Measurements from ENCODE around the gene LYPD8. TPM values are rescaled to one million over a fixed set of nuclear protein-coding genes. Genes with fewer than 3 reads are reported as not detected.
A peak's percentile ranks its signal among the peaks of the same experiment; 100 is the strongest.

The LYPD8 gene
- total and polyA plus RNA-seq, 12 donors = not detected

DNA sequence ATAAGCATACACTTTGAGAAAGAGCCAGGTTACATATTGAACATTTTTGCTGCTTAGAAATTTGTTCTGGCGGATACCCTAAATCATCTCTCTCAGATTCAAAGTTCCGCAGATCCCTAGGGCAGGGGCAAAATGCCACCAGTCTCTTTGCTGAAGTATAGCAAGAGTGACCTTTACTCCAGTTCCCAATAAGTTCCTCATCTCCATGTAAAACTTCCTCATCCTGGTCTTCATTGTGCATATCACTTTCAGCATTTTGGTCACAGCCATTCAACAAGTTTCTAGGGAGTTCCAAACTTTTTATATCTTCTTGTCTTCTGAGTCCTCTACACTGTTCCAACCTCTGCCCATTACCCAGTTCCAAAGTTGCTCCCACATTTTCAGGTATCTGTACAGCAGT, 23.3 kb upstream of the LYPD8 start:
- WGBS, 2 donors = 85 to 89% methylated on average over 2 of the region's 2 CpGs
- H3K27me3 ChIP-seq = peaks cover 0 to 15% (median 3%) of the 10 kb centered on the region in 7 donors
- H3K4me3 ChIP-seq = no peak overlapping the region
- intact Hi-C loops (cut with DNase I) = no loop called here
- ATAC-seq (no peak), DNase-seq (no peak)
- H3K36me3 ChIP-seq = no peaks in the 10 kb centered on the region
- TF ChIP-seq, protein P1, sequence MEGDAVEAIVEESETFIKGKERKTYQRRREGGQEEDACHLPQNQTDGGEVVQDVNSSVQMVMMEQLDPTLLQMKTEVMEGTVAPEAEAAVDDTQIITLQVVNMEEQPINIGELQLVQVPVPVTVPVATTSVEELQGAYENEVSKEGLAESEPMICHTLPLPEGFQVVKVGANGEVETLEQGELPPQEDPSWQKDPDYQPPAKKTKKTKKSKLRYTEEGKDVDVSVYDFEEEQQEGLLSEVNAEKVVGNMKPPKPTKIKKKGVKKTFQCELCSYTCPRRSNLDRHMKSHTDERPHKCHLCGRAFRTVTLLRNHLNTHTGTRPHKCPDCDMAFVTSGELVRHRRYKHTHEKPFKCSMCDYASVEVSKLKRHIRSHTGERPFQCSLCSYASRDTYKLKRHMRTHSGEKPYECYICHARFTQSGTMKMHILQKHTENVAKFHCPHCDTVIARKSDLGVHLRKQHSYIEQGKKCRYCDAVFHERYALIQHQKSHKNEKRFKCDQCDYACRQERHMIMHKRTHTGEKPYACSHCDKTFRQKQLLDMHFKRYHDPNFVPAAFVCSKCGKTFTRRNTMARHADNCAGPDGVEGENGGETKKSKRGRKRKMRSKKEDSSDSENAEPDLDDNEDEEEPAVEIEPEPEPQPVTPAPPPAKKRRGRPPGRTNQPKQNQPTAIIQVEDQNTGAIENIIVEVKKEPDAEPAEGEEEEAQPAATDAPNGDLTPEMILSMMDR (IDR thresholded peaks at IDR 0.05) = no peak
- H3K9me3 ChIP-seq = peaks cover 0 to 20% (median 7%) of the 10 kb centered on the region in 11 donors
- peaks cover 0 to 4% (median 0%) of the 10 kb centered on the region in 9 donors for H3K4me1 ChIP-seq
- H3K27ac ChIP-seq = peak overlapping the region in 1 of 10 donors; percentile 1

DNA sequence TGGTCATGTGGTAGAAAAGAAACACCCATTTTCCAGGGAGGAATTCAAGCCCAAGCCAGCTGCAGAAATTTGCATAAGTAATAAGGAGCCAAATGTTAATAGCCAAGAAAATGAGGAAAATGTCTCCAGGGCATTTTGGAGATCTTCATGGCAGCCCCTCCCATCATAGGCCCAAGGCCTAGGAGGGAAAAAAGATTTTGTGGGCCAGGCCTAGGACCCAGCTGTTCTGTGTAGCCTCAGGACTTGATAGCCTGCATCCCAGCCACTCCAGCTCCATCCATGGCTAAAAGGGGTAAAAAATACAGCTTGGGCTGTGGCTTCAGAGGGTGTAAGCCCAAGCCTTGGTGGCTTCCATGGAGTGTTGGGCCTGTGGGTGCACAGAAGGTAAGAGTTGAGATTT, 21.4 kb upstream of the LYPD8 start:
- Histone ChIP-seq H3K27me3 (peaks cover 0 to 14% (median 0%) of the 10 kb centered on the region in 7 donors), H3K4me3 (no peak overlapping the region), H3K36me3 (no peaks in the 10 kb centered on the region), H3K27ac (no peak overlapping the region), H3K9me3 (peaks cover 0 to 20% (median 7%) of the 10 kb centered on the region in 11 donors), H3K4me1 (peaks cover 0 to 4% (median 0%) of the 10 kb centered on the region in 9 donors)
- no peak for DNase-seq
- ATAC-seq = no peak
- TF ChIP-seq, protein P1 (IDR thresholded peaks at IDR 0.05) = no peak
- intact Hi-C loops (cut with DNase I) = no loop called here

DNA sequence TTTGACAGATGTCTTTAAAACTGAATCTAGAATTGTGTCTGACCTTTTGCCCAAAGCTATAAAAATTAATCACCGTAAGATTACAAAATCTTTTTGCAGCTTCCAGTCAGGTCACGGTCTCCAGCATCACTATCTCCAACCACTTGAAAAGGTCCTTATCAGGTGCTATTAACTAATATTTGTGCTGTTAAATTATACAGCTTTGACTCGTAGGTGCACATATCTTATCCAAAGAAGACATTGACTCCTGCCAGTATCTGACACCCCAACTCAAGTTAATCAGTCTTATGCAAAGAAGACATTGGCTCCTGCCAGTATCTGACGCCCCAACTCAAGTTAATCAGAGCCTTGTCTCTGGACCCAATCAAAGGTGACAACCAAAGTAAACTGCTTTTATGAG, 19.9 kb upstream of the LYPD8 start:
- no peak overlapping the region for H3K4me3 ChIP-seq
- no peaks in the 10 kb centered on the region for H3K36me3 ChIP-seq
- peaks cover 0 to 8% (median 0%) of the 10 kb centered on the region in 7 donors for H3K27me3 ChIP-seq
- TF ChIP-seq, protein P1 (IDR thresholded peaks at IDR 0.05) = no peak
- intact Hi-C loops (cut with DNase I) = no loop called here
- no peak for ATAC-seq
- no peak for DNase-seq
- peaks cover 0 to 4% (median 0%) of the 10 kb centered on the region in 9 donors for H3K4me1 ChIP-seq
- WGBS, 2 donors = 51 to 61% methylated on average over 4 of the region's 4 CpGs
- H3K9me3 ChIP-seq = peaks cover 0 to 14% (median 0%) of the 10 kb centered on the region in 11 donors
- no peak overlapping the region for H3K27ac ChIP-seq

DNA sequence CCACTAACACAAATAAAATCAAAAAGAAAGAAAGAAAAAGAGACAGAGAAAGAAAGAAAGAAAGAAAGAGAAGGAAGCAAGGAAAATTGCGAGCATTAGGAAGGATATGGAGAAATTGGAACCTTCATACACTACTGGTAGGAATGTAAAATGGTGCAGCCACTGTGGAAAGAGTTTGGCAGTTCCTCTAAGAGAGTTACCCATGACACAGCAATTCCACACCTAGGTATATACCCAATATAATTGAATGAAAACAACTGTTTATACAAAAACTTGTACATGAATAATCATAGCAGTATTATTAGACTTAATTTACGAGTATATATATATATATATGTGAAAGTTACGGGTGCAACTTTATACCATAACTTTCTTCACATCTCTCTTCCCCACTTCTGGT, 4.1 kb upstream of the LYPD8 start:
- TF ChIP-seq, protein P1 (IDR thresholded peaks at IDR 0.05) = no peak

More for the DNA sequence above, 4.1 kb upstream of the LYPD8 start:
- DNase-seq (no peak), ATAC-seq (no peak)
- intact Hi-C loops (cut with DNase I) = no loop called here
- WGBS, 2 donors = 61 to 65% methylated on average over 3 of the region's 3 CpGs
- H3K4me3 ChIP-seq = no peak overlapping the region
- H3K9me3 ChIP-seq = peaks cover 0 to 22% (median 0%) of the 10 kb centered on the region in 11 donors
- H3K36me3 ChIP-seq = no peaks in the 10 kb centered on the region
- no peak overlapping the region for H3K27ac ChIP-seq
- no peaks in the 10 kb centered on the region for H3K4me1 ChIP-seq
- H3K27me3 ChIP-seq = no peaks in the 10 kb centered on the region
